ENCODE data around the gene DUSP22. TPM values are rescaled to one million over a fixed set of nuclear protein-coding genes. Genes with fewer than 3 reads are reported as not detected.

Gene DUSP22
- total and polyA plus RNA-seq, 2 donors (not counting 1 experiment from before 2014, with no cell fraction given) = 117 to 133 TPM

GRCh38 chr6:343960-344815 lies 51.9 kb downstream of the DUSP22 start:
- H3K9me3 ChIP-seq (ENCODE audit: control extremely low read depth in 1 of 3, control insufficient read depth in 2 of 3, insufficient read depth in 1 of 3, low read length in 2 of 3) = peaks cover 0 to 41% (median 0%) of the 10 kb centered on the region in 3 donors
- Mint-ChIP-seq H3K27me3 (no peaks in the 10 kb centered on the region), H3K4me1 (peaks cover 76% of the 10 kb centered on the region), H3K4me3 (no peak overlapping the region), H3K9me3 (ENCODE audit: insufficient read depth) (no peaks in the 10 kb centered on the region), H3K27ac (peak overlapping the region; percentile 18)
- no peaks in the 10 kb centered on the region for H4K20me1 ChIP-seq (ENCODE audit: control insufficient read depth, insufficient read depth, low read length, poor library complexity, severe bottlenecking)
- H3K36me3 ChIP-seq (replicated peaks in 1 of 2; ENCODE audit: control extremely low read depth in 1 of 2, control insufficient read depth in 1 of 2, extremely low read depth in 1 of 2, insufficient read depth in 2 of 2, low read length in 1 of 2) = peaks cover 0 to 76% of the 10 kb centered on the region in 2 experiments
- TF ChIP-seq CTCF (IDR thresholded peaks at IDR 0.05) (no peak), EZH2 (IDR thresholded peaks at IDR 0.05; ENCODE audit: borderline replicate concordance, insufficient read depth, low read depth, low read length, poor library complexity, severe bottlenecking) (no peak)
- WGBS (ENCODE audit: insufficient coverage) = 93% methylated on average over 20 of the region's 20 CpGs
- ATAC-seq (ENCODE audit: low read depth) = no peak
- H3K4me2 ChIP-seq (replicated peaks; ENCODE audit: low read depth, low read length, poor library complexity, severe bottlenecking) = no peak overlapping the region
- H3K4me1 ChIP-seq (ENCODE audit: control insufficient read depth in 2 of 2, insufficient read depth in 2 of 2, low read length in 2 of 2) = peaks cover 58 to 90% of the 10 kb centered on the region in 2 donors
- no peak for DNase-seq
- no peak overlapping the region for H3K9ac ChIP-seq (ENCODE audit: low read length)
- H3K27ac ChIP-seq (ENCODE audit: low read length in 2 of 2) = no peak overlapping the region
- intact Hi-C loops (cut with micrococcal nuclease) = no loop called here
- peaks cover 86% of the 10 kb centered on the region for H3K79me2 ChIP-seq (ENCODE audit: control insufficient read depth, insufficient read depth, low read length)
- CTCF ChIA-PET = interaction anchor here (0.8 to 1.4 kb wide), 2 partner anchors 17 to 54 kb away, joined by 4 to 5 read pairs; no protein-coding TSS in a partner anchor
- POLR2A ChIA-PET = no interaction called here
- no peak overlapping the region for H2AFZ ChIP-seq (ENCODE audit: insufficient read depth, low read depth, low read length, poor library complexity, severe bottlenecking)
- H3K4me3 ChIP-seq (ENCODE audit: control extremely low read depth in 1 of 5, extremely low read depth in 1 of 5, insufficient read depth in 1 of 5, low read depth in 2 of 5, low read length in 4 of 5) = no peak overlapping the region
- no peaks in the 10 kb centered on the region for H3K27me3 ChIP-seq (replicated peaks in 1 of 4; ENCODE audit: control extremely low read depth in 1 of 4, control insufficient read depth in 3 of 4, insufficient read depth in 4 of 4, low read length in 3 of 4)

- 96% methylated on average over 4 of the region's 8 CpGs for WGBS (ENCODE audit: insufficient coverage)
- Histone ChIP-seq H3K4me1 (ENCODE audit: control insufficient read depth in 2 of 2, insufficient read depth in 2 of 2, low read length in 2 of 2) (peaks cover 52 to 90% of the 10 kb centered on the region in 2 donors), H3K27me3 (replicated peaks in 1 of 4; ENCODE audit: control extremely low read depth in 1 of 4, control insufficient read depth in 3 of 4, insufficient read depth in 4 of 4, low read length in 3 of 4) (no peaks in the 10 kb centered on the region), H3K9me3 (ENCODE audit: control extremely low read depth in 1 of 3, control insufficient read depth in 2 of 3, insufficient read depth in 1 of 3, low read length in 2 of 3) (peaks cover 0 to 47% (median 0%) of the 10 kb centered on the region in 3 donors), H4K20me1 (ENCODE audit: control insufficient read depth, insufficient read depth, low read length, poor library complexity, severe bottlenecking) (no peaks in the 10 kb centered on the region), H3K79me2 (ENCODE audit: control insufficient read depth, insufficient read depth, low read length) (peaks cover 90% of the 10 kb centered on the region), H3K4me3 (ENCODE audit: control extremely low read depth in 1 of 5, extremely low read depth in 1 of 5, insufficient read depth in 1 of 5, low read depth in 2 of 5, low read length in 4 of 5) (no peak overlapping the region), H3K4me2 (replicated peaks; ENCODE audit: low read depth, low read length, poor library complexity, severe bottlenecking) (no peak overlapping the region), H3K36me3 (replicated peaks in 1 of 2; ENCODE audit: control extremely low read depth in 1 of 2, control insufficient read depth in 1 of 2, extremely low read depth in 1 of 2, insufficient read depth in 2 of 2, low read length in 1 of 2) (peaks cover 0 to 82% of the 10 kb centered on the region in 2 experiments), H3K9ac (ENCODE audit: low read length) (no peak overlapping the region), H2AFZ (ENCODE audit: insufficient read depth, low read depth, low read length, poor library complexity, severe bottlenecking) (no peak overlapping the region), H3K27ac (ENCODE audit: low read length in 2 of 2) (no peak overlapping the region)
- ChIA-PET POLR2A (interaction anchor here (1.2 kb wide), 1 partner anchor 16 kb away, joined by 3 read pairs; no protein-coding TSS in a partner anchor), CTCF (interaction anchor here (1.2 to 1.4 kb wide), 2 partner anchors 16 to 32 kb away, joined by 3 to 4 read pairs; no protein-coding TSS in a partner anchor)
- H3K9me3 Mint-ChIP-seq (ENCODE audit: insufficient read depth) = no peaks in the 10 kb centered on the region
- no peak overlapping the region for H3K4me3 Mint-ChIP-seq
- intact Hi-C loops (cut with micrococcal nuclease) = no loop called here
- no peaks in the 10 kb centered on the region for H3K27me3 Mint-ChIP-seq
- no peak for TF ChIP-seq CTCF (IDR thresholded peaks at IDR 0.05)
- ATAC-seq (ENCODE audit: low read depth) (no peak), DNase-seq (no peak)
- H3K4me1 Mint-ChIP-seq = peaks cover 77% of the 10 kb centered on the region
- peak overlapping the region; percentile 18 for H3K27ac Mint-ChIP-seq
Measured at GRCh38 chr6:344816-345340, 52.6 kb downstream of the DUSP22 start.
